Measurements from ENCODE around the gene FCER1G.

Gene FCER1G

DNA sequence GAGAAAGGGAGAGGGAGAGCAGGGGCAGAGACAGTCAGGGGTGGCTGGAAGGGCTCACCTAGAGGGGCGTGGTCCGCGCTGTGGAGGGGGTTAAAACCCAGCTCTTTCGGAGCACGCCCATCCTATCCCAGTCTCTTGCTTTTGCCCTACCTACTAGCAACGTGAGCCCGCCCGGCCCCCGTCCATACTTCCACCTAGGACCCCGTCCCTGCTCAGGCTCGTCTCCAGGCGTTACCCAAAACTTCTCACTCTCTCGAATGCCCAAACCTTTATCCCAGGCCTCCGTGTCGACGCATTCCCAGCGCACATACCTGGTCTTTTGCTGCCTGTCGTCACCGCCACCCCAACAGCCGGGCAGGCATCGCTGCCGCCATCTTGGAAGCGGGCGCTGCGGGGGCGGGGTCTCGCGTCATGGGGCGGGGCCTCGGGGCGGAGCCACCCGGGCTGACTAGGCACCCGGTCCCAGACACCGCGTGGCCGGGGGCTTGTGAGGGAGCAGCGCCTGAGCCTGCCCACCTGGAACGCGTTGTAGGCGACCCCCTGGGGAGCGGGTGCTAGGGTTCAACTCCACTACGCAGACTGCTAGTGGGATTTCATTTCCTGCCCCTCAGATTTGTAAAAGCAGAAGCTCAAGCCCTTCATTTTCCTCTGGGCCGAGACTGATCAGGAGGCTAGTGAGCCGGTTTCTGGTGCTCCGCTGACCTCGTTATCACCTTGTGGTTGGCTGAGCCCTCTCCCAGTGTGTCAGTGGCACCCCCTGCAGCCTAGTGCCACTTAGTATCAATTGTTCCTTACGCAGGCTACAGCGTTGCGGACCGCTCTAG is 37.8 kb upstream of the FCER1G start, which contains the start of gene B4GALT3:
Gene B4GALT3 (minus strand): TSS at position 396 of the 824 bp plus-strand sequence. CDS start 1,447 bp downstream, outside the sequence.
- peak within 1 kb of the TSS; percentile 73 for H3K27ac ChIP-seq (replicated peaks)
- TF ChIP-seq, protein P1, sequence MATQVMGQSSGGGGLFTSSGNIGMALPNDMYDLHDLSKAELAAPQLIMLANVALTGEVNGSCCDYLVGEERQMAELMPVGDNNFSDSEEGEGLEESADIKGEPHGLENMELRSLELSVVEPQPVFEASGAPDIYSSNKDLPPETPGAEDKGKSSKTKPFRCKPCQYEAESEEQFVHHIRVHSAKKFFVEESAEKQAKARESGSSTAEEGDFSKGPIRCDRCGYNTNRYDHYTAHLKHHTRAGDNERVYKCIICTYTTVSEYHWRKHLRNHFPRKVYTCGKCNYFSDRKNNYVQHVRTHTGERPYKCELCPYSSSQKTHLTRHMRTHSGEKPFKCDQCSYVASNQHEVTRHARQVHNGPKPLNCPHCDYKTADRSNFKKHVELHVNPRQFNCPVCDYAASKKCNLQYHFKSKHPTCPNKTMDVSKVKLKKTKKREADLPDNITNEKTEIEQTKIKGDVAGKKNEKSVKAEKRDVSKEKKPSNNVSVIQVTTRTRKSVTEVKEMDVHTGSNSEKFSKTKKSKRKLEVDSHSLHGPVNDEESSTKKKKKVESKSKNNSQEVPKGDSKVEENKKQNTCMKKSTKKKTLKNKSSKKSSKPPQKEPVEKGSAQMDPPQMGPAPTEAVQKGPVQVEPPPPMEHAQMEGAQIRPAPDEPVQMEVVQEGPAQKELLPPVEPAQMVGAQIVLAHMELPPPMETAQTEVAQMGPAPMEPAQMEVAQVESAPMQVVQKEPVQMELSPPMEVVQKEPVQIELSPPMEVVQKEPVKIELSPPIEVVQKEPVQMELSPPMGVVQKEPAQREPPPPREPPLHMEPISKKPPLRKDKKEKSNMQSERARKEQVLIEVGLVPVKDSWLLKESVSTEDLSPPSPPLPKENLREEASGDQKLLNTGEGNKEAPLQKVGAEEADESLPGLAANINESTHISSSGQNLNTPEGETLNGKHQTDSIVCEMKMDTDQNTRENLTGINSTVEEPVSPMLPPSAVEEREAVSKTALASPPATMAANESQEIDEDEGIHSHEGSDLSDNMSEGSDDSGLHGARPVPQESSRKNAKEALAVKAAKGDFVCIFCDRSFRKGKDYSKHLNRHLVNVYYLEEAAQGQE (IDR thresholded peaks at IDR 0.05; ENCODE audit: insufficient replicate concordance, low read depth): peak; percentile 49
- TF ChIP-seq POLR2AphosphoS5 (IDR thresholded peaks at IDR 0.05; ENCODE audit: low read depth) (peak; percentile 91), SPI1 (IDR thresholded peaks at IDR 0.05; ENCODE audit: borderline replicate concordance, low read depth) (no peak)
- H3K4me3 ChIP-seq (replicated peaks; ENCODE audit: insufficient read depth, low read length): peak within 1 kb of the TSS; percentile 86
- peak; percentile 83 to 89 for DNase-seq (ENCODE audit: low read depth in 1 of 2, low spot score in 1 of 2)
- H3K27me3 ChIP-seq (ENCODE audit: insufficient read depth, poor library complexity, severe bottlenecking): no peaks in the 10 kb centered on the region

DNA sequence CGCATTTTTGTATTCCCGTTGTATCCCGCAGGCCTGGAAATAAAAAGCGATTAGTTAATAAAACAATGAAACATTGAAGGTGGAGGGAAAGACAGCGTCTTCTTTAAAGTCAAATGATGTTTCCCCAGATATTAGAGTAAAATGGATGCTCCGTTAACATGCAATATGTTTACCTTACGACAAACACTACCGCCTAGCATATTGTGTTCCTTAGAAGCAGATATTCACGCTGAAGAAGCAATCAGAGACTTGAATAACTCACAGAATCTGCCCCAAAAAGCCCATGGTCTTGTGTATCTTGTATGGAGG is 37.2 kb upstream of the FCER1G start:
- TF ChIP-seq POLR2AphosphoS5 (IDR thresholded peaks at IDR 0.05; ENCODE audit: low read depth) (no peak), GABPA (IDR thresholded peaks at IDR 0.05; ENCODE audit: low read depth) (no peak), SPI1 (IDR thresholded peaks at IDR 0.05; ENCODE audit: borderline replicate concordance, low read depth) (no peak)
- TF ChIP-seq, protein P1 (IDR thresholded peaks at IDR 0.05; ENCODE audit: insufficient replicate concordance, low read depth): no peak
- TF ChIP-seq, protein P2, sequence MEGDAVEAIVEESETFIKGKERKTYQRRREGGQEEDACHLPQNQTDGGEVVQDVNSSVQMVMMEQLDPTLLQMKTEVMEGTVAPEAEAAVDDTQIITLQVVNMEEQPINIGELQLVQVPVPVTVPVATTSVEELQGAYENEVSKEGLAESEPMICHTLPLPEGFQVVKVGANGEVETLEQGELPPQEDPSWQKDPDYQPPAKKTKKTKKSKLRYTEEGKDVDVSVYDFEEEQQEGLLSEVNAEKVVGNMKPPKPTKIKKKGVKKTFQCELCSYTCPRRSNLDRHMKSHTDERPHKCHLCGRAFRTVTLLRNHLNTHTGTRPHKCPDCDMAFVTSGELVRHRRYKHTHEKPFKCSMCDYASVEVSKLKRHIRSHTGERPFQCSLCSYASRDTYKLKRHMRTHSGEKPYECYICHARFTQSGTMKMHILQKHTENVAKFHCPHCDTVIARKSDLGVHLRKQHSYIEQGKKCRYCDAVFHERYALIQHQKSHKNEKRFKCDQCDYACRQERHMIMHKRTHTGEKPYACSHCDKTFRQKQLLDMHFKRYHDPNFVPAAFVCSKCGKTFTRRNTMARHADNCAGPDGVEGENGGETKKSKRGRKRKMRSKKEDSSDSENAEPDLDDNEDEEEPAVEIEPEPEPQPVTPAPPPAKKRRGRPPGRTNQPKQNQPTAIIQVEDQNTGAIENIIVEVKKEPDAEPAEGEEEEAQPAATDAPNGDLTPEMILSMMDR (IDR thresholded peaks at IDR 0.05; ENCODE audit: insufficient read depth, low read length): no peak
- Histone ChIP-seq H3K4me3 (replicated peaks; ENCODE audit: insufficient read depth, low read length) (peak overlapping the region; percentile 86), H3K27ac (replicated peaks) (peak overlapping the region; percentile 73), H3K27me3 (ENCODE audit: insufficient read depth, poor library complexity, severe bottlenecking) (no peaks in the 10 kb centered on the region)
- DNase-seq (ENCODE audit: low read depth in 1 of 2, low spot score in 1 of 2): no peak

DNA sequence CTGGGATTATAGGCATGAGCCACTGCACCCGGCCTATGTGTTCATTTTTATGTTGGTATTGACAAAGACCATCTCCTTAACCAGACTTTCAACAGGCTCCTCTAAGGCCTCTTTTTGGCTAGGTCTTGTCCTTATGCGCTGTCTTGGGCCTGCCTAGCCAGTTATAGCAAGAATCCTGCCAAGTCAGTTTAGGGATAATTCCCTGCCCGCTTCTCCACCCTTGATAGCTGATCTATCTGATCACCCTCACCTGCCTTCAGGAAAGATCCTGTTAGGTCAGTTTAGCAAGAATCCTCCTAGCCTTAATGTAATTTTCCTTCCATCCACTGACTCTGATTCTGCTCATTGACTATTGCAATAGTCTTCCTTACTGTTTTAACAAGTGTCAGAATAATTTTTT is 35.4 kb upstream of the FCER1G start:
- Histone ChIP-seq H3K27ac (replicated peaks) (no peak overlapping the region), H3K27me3 (ENCODE audit: insufficient read depth, poor library complexity, severe bottlenecking) (no peaks in the 10 kb centered on the region), H3K4me3 (replicated peaks; ENCODE audit: insufficient read depth, low read length) (no peak overlapping the region)
- TF ChIP-seq GABPA (IDR thresholded peaks at IDR 0.05; ENCODE audit: low read depth): no peak
- TF ChIP-seq, protein P1 (IDR thresholded peaks at IDR 0.05; ENCODE audit: insufficient replicate concordance, low read depth): no peak
- TF ChIP-seq, protein P2 (IDR thresholded peaks at IDR 0.05; ENCODE audit: insufficient read depth, low read length): no peak
- no peak for TF ChIP-seq SPI1 (IDR thresholded peaks at IDR 0.05; ENCODE audit: borderline replicate concordance, low read depth)
- TF ChIP-seq POLR2AphosphoS5 (IDR thresholded peaks at IDR 0.05; ENCODE audit: low read depth): no peak
- no peak for DNase-seq (ENCODE audit: low read depth in 1 of 2, low spot score in 1 of 2)
